Colonic mucosa (tissue), 4 donors: ENCODE measurements around the gene DTNBP1. TPM values are rescaled to one million over a fixed set of nuclear protein-coding genes. Genes with fewer than 3 reads are reported as not detected.
"Not testable (repeated sequence)": the region's sequence is repeated elsewhere in the genome, so short reads cannot be mapped to it uniquely, and the experiment has no call there.

Experiments
- DNase-seq: peaks from one replicate; pipeline ENCODE4 v3.0.0-alpha.2; 2020
- H3K27ac ChIP-seq: fragments of 200-600 bp; one replicate; pipeline ENCODE4 v1.8.0; 2021
- H3K27me3 ChIP-seq: fragments of 200-600 bp; one replicate; pipeline ENCODE4 v1.8.0; 2021
- H3K36me3 ChIP-seq: fragments of 200-600 bp; one replicate; pipeline ENCODE4 v1.8.0; 2021
- H3K4me1 ChIP-seq: fragments of 200-600 bp; one replicate; pipeline ENCODE4 v1.8.0; 2021; ENCODE audit warnings: mild to moderate bottlenecking
- H3K4me3 ChIP-seq: fragments of 200-600 bp; one replicate; pipeline ENCODE4 v1.8.0; 2021
- H3K9ac ChIP-seq, 2 donors: one replicate each; pipeline ENCODE4 v1.7.0; 2013; ENCODE audit warnings: control low read depth in 2 of 2, low read depth in 2 of 2, low read length in 2 of 2
- H3K9me3 ChIP-seq: fragments of 200-600 bp; one replicate; pipeline ENCODE4 v1.8.0; 2021
- intact Hi-C: fragments of 100-400 bp; cut with DNase I; formaldehyde crosslinking; loops from one replicate; pipeline ENCODE4 v1.14.1; 2022
- total RNA-seq, 2 donors: library from RNA; stranded (reverse); fragmentation: NEBNext Ultra II Directional in 1 of 2; extraction: Animal tissue kit (Norgen Biotek cat#: 25700) in 1 of 2; gene quantifications; one replicate each; pipeline ENCODE4 v1.2.1, GENCODE V29; 2021
- TF ChIP-seq, protein P1 (sequence below): fragments of 200-600 bp; IDR thresholded peaks from one replicate; pipeline ENCODE4 v1.8.0; 2022; ENCODE audit warnings: antibody characterized with exemption, mild to moderate bottlenecking
- donor health status: healthy.
- donor health status: DM: no; HTN: no; CAD: no.
- donor health status: DM: no; HTN: no; CAD: no.

Gene DTNBP1
- total RNA-seq, 2 donors from 2014 or later, result 17.4 to 22.0 TPM

DNA sequence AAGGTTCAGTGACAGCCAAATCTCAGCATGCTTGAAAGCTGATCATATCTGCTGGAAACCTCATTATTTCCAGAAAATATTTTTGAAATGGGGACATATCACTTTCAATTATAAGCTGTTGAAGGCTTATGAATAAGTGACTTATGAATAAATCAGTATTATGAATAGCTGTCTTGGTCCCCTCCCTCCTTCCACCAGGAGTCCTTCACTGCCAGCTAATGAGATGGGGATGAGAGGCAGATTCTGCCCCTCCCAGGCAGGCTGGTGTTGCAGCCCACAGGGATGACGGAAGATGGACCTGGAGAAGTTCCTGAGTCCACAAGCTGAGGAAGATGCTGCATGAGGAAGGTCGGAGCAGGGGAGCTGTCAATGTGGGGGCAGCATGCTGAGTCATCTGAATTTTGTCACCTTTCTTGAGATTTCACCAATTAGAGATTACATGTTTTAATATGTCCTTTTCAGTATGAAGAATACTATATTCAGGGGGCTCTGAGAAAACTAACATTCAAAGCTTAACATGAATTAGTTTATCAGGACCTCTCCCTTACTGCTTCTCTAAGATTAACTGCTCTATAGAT, 112.2 kb downstream of the DTNBP1 start:
- intact Hi-C loops, result no loop called here
- Histone ChIP-seq H3K4me1 (no peaks in the 10 kb centered on the region), H3K9me3 (no peaks in the 10 kb centered on the region), H3K27me3 (no peaks in the 10 kb centered on the region), H3K4me3 (no peak overlapping the region), H3K36me3 (no peaks in the 10 kb centered on the region), H3K27ac (no peak overlapping the region), H3K9ac (no peak overlapping the region)
- TF ChIP-seq, protein P1, sequence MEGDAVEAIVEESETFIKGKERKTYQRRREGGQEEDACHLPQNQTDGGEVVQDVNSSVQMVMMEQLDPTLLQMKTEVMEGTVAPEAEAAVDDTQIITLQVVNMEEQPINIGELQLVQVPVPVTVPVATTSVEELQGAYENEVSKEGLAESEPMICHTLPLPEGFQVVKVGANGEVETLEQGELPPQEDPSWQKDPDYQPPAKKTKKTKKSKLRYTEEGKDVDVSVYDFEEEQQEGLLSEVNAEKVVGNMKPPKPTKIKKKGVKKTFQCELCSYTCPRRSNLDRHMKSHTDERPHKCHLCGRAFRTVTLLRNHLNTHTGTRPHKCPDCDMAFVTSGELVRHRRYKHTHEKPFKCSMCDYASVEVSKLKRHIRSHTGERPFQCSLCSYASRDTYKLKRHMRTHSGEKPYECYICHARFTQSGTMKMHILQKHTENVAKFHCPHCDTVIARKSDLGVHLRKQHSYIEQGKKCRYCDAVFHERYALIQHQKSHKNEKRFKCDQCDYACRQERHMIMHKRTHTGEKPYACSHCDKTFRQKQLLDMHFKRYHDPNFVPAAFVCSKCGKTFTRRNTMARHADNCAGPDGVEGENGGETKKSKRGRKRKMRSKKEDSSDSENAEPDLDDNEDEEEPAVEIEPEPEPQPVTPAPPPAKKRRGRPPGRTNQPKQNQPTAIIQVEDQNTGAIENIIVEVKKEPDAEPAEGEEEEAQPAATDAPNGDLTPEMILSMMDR, result no peak
- DNase-seq, result no peak

DNA sequence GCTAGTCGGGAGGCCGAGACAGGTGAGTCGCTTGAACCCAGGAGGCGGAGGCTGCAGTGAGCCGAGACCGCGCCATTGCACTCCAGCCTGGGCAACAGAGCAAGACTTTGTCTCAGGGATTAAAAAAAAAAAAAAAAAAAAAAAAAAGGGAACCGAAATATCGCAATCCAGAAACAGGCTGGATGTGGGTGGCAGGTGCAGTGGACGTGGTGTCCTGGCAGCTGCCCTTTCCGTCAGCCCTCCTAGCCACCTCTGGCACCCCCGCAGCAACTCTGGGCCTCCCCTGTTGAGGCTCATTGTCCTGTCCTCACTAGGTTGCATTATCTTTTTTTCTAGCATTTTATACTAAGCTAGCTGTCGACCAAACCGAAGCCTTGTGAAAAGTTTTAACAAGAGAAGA, 113.5 kb downstream of the DTNBP1 start:
- H3K4me3 ChIP-seq, result no peak overlapping the region
- H3K27ac ChIP-seq, result no peak overlapping the region
- no peaks in the 10 kb centered on the region for H3K36me3 ChIP-seq
- no peaks in the 10 kb centered on the region for H3K9me3 ChIP-seq
- DNase-seq, result no peak
- TF ChIP-seq, protein P1, result no peak
- intact Hi-C loops, result no loop called here
- no peaks in the 10 kb centered on the region for H3K27me3 ChIP-seq
- H3K4me1 ChIP-seq, result no peaks in the 10 kb centered on the region
- H3K9ac ChIP-seq, result no peak overlapping the region

DNA sequence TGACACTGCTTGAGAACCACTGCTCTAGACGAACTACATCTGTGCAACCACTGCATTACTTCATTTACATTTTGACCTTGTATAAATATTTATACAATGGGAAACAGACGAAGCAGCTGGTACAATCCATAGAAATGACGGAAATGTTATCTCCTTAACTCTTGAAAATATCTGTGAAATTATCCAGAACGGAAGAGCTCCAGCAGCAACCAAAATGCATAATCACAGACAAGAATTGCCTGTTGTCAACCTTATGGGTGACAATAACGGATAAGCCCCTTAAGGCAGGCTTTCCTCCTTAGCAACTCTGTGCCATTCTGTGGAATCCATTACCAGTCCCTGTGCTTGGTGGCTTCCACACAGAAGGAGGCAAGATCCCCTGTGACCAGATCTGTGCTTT, 115.4 kb downstream of the DTNBP1 start:
- Histone ChIP-seq H3K9ac (no peak overlapping the region), H3K4me3 (no peak overlapping the region), H3K27me3 (no peaks in the 10 kb centered on the region), H3K4me1 (no peaks in the 10 kb centered on the region), H3K27ac (no peak overlapping the region), H3K36me3 (no peaks in the 10 kb centered on the region), H3K9me3 (no peaks in the 10 kb centered on the region)
- no peak for DNase-seq
- intact Hi-C loops, result no loop called here
- TF ChIP-seq, protein P1, result no peak

DNA sequence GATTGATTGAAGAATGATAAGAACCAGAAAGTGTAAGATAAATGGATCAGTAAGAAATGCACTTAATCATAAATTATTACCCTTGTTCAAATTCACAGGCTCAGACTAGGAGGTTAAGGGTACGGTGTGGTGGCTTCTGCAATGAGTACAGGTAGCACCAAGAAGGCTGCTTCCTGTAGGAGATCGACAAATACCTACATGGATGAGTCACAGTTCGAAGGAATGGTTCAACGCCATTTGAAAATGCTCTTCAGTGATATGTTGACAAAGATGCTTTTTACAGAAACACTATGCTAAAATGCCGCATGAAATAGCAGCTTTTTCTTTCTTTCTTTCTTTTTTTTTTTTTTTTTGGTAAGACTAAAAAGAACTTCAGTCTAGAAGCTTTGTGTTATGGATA, 116.2 kb downstream of the DTNBP1 start:
- Histone ChIP-seq H3K9me3 (no peaks in the 10 kb centered on the region), H3K36me3 (no peaks in the 10 kb centered on the region), H3K27ac (no peak overlapping the region), H3K4me3 (no peak overlapping the region), H3K4me1 (no peaks in the 10 kb centered on the region), H3K9ac (no peak overlapping the region), H3K27me3 (no peaks in the 10 kb centered on the region)
- TF ChIP-seq, protein P1, result no peak
- intact Hi-C loops, result no loop called here
- DNase-seq, result no peak

DNA sequence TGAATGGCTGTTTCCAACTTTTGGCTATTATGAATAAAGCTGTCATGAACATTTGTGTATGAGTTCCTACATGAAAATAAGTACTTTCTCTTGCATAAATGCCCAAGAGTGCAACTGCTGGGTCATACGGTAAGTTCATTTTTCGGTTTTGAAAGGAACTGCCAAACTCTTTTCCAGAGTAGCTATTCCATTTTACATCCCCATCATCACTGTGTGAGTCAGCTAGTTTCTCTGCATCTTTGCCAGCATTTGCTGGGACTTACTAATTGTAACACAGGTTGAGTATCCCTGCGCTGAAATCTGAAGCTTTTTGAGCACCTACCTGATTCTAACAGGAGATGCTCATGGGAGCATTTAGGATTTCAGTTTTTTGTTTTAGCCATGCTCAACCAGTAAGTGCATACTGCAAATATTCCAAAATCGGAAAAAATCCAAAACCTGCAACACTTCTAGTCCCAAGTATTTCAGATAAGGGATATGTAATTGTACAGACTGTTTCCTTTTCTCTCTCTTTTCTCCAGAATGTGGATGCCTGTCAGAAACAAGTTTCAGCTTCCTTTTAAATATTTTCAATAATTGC, 118.4 kb downstream of the DTNBP1 start:
- H3K9me3 ChIP-seq, result no peaks in the 10 kb centered on the region
- no peaks in the 10 kb centered on the region for H3K4me1 ChIP-seq
- DNase-seq, result no peak
- no peak overlapping the region for H3K4me3 ChIP-seq
- H3K36me3 ChIP-seq, result no peaks in the 10 kb centered on the region
- intact Hi-C loops, result no loop called here
- TF ChIP-seq, protein P1, result no peak
- no peak overlapping the region for H3K9ac ChIP-seq
- no peak overlapping the region for H3K27ac ChIP-seq
- no peaks in the 10 kb centered on the region for H3K27me3 ChIP-seq

DNA sequence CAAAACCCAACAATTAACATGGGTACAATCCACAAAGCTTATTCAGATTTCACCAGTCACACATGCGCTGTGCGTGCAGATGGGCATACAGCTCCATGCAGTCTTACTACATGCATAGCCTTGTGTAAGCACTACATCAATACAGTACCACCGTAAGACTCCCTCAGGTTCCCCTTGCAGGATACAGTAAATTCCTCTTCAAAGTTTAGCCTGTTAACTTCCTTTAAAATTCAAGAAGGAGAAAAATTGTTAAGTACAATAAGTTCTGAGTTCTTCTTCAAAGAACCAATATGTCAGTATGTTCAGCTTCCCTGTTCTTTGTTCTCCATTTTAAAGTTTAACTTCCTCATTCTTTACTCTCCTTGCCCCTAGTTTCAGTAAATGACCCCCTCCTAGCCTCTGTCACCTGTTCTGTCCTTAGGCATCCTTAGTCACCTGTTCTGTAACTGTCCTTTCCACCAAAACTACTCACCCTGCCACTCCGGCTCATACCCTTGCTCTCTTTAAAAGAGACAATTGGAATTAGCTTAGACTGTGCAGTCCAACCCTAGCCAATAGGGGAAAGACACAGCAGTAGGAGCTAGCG, 119.4 kb downstream of the DTNBP1 start:
- H3K9me3 ChIP-seq, intact Hi-C loops, H3K27ac ChIP-seq: not testable (repeated sequence)

More for the DNA sequence above, 119.4 kb downstream of the DTNBP1 start:
- DNase-seq, H3K36me3 ChIP-seq, H3K27me3 ChIP-seq, H3K4me1 ChIP-seq, H3K4me3 ChIP-seq, H3K9ac ChIP-seq: not testable (repeated sequence)
